ENCODE data around the gene P3R3URF. TPM values are rescaled to one million over a fixed set of nuclear protein-coding genes. Genes with fewer than 3 reads are reported as not detected.

Gene P3R3URF
- total and polyA plus RNA-seq, 4 donors, result not detected

GRCh38 chr1:46188295-46189030, 12.2 kb upstream of the P3R3URF start:
- no peak overlapping the region for H3K9ac ChIP-seq (ENCODE audit: low read depth in 1 of 2, low read length in 2 of 2)
- no peak for DNase-seq (ENCODE audit: low spot score)
- WGBS, result 68% methylated on average over 6 of the region's 6 CpGs

GRCh38 chr1:46187106-46187869, 11.0 kb upstream of the P3R3URF start:
- Histone ChIP-seq H3K36me3 (ENCODE audit: control insufficient read depth in 4 of 4, insufficient read depth in 3 of 4, low read depth in 1 of 4, low read length in 3 of 4) (peaks cover 3 to 16% (median 9%) of the 10 kb centered on the region in 4 donors), H3K4me3 (ENCODE audit: low read depth in 1 of 3, low read length in 3 of 3) (no peak overlapping the region), H3K27ac (ENCODE audit: low read depth in 1 of 2, low read length in 2 of 2) (no peak overlapping the region), H3K4me1 (ENCODE audit: control insufficient read depth in 4 of 4, insufficient read depth in 4 of 4, low read length in 3 of 4) (peaks cover 6 to 46% (median 27%) of the 10 kb centered on the region in 4 donors), H3K27me3 (ENCODE audit: control insufficient read depth in 4 of 4, insufficient read depth in 4 of 4, low read length in 3 of 4) (no peaks in the 10 kb centered on the region), H3K9ac (ENCODE audit: low read depth in 1 of 2, low read length in 2 of 2) (no peak overlapping the region), H3K9me3 (ENCODE audit: control insufficient read depth in 4 of 4, low read length in 3 of 4) (no peaks in the 10 kb centered on the region)
- no peak for DNase-seq (ENCODE audit: low spot score)
- TF ChIP-seq FOXA1 (IDR thresholded peaks at IDR 0.05) (no peak), REST (IDR thresholded peaks at IDR 0.05) (no peak), HNF4G (IDR thresholded peaks at IDR 0.05) (no peak), EGR1 (IDR thresholded peaks at IDR 0.05; ENCODE audit: low read depth in 2 of 2) (no peak), TAF1 (conservative IDR thresholded peaks at IDR 0.05) (no peak), ZBTB33 (IDR thresholded peaks at IDR 0.05) (no peak), RAD21 (IDR thresholded peaks at IDR 0.05) (no peak), NR2F2 (IDR thresholded peaks at IDR 0.05) (no peak), YY1 (IDR thresholded peaks at IDR 0.05) (no peak), FOXA2 (IDR thresholded peaks at IDR 0.05) (no peak), RXRA (IDR thresholded peaks at IDR 0.05) (no peak), JUND (IDR thresholded peaks at IDR 0.05) (no peak), HNF4A (conservative IDR thresholded peaks at IDR 0.05) (no peak), MAX (IDR thresholded peaks at IDR 0.05) (no peak), CTCF (IDR thresholded peaks at IDR 0.05; ENCODE audit: low read depth, low read length, missing input control) (no peak), GABPA (IDR thresholded peaks at IDR 0.05 in 1 of 2, conservative IDR thresholded peaks at IDR 0.05 in 1 of 2) (no peak), SP1 (IDR thresholded peaks at IDR 0.05) (no peak), ATF3 (IDR thresholded peaks at IDR 0.05) (no peak)
- 86% methylated on average over 8 of the region's 8 CpGs for WGBS

More at GRCh38 chr1:46188295-46189030, 12.2 kb upstream of the P3R3URF start:
- H3K27me3 ChIP-seq (ENCODE audit: control insufficient read depth in 4 of 4, insufficient read depth in 4 of 4, low read length in 3 of 4), result no peaks in the 10 kb centered on the region
- H3K9me3 ChIP-seq (ENCODE audit: control insufficient read depth in 4 of 4, low read length in 3 of 4), result no peaks in the 10 kb centered on the region
- peaks cover 7 to 27% (median 19%) of the 10 kb centered on the region in 4 donors for H3K36me3 ChIP-seq (ENCODE audit: control insufficient read depth in 4 of 4, insufficient read depth in 3 of 4, low read depth in 1 of 4, low read length in 3 of 4)
- no peak overlapping the region for H3K4me3 ChIP-seq (ENCODE audit: low read depth in 1 of 3, low read length in 3 of 3)
- peaks cover 6 to 38% (median 19%) of the 10 kb centered on the region in 4 donors for H3K4me1 ChIP-seq (ENCODE audit: control insufficient read depth in 4 of 4, insufficient read depth in 4 of 4, low read length in 3 of 4)
- TF ChIP-seq HNF4A (conservative IDR thresholded peaks at IDR 0.05) (peak; percentile 17 to 33), NR2F2 (IDR thresholded peaks at IDR 0.05) (no peak)
- H3K27ac ChIP-seq (ENCODE audit: low read depth in 1 of 2, low read length in 2 of 2), result peak overlapping the region; percentile 20 to 22
